ENCODE measurements around the gene TFAP2E. TPM values are rescaled to one million over a fixed set of nuclear protein-coding genes. Genes with fewer than 3 reads are reported as not detected.
"Not testable (repeated sequence)": the region's sequence is repeated elsewhere in the genome, so short reads cannot be mapped to it uniquely, and the experiment has no call there.

The TFAP2E gene
- total RNA-seq, 1 donor from 2014 or later: not detected

DNA sequence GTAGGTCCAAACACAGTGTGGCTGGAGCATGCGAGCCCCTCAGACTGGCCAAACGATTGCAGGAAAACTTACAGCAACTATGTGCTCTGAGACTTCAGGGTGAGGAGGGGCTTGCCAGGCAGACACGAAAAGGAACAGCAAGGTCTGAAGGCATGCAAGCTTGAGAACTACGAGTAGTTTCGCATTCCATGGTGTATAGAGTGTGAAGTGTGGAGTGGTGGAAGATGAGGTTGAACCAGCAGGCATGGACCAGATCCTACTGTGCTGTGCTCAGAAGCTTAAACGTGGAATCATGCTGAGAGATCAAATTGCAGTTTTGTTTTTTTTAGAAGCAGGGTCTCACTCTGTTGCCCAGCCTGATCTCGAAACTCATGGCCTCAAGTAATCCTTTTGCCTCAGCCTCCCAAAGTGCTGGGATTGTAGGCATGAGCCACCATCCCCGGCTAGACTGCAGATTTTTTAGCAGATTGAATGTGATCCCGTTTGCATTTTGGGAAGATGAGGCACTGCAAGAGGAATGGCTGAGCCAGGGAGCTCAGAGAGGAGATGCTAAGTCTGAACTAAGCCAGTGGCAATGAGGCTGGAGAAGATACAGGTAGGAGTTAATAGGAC is 5.1 kb upstream of the TFAP2E start:
- intact Hi-C loops (cut with DNase I): loop anchor here (2.0 kb wide), 2 partner anchors 159 to 205 kb away; no protein-coding TSS in a partner anchor
- no peak for DNase-seq (ENCODE audit: missing footprints)
- ATAC-seq: no peak

DNA sequence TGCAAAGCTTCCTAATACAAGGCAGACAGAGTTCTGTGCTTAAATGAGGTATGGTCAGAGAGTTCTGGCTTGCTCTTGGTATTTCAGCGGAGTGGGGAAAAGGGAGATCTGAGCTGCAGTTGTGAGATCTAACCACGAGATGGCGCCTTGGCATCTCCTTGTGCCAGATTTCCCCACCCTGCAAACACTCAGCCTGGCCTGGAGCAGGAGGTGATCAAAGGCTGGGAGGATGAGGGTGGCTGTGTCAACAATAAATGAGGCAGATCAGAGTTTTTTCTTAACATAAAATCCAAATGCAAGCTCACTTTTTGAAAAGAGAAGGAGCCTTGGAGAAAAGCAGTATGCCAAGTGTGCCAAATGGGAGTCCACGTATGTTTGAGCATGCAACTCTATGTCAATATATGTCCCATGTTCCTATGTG is 4.1 kb upstream of the TFAP2E start:
- ATAC-seq: peak; percentile 47
- DNase-seq (ENCODE audit: missing footprints): peak; percentile 72
- intact Hi-C loops (cut with DNase I): loop anchor here (2.0 kb wide), 2 partner anchors 158 to 204 kb away; no protein-coding TSS in a partner anchor

DNA sequence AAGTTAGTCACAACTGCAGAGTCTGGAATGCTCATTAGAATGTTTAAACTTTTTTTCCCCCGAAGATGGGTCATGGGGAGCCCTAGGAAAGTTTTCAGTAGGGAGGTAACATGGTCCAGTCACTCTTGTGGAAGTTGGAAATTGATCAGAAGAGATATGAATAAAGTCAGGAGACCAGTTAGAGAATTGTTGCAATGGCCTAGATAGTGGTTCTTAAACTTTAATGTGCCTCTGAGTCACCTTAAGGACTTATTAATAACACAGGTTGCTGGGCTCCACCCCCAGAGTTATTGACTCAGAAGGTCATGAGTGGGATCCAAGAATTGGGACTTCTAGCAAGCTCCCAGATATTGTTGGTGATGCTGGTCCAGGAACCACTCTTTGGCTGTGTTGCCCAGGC is 3.2 kb upstream of the TFAP2E start:
- intact Hi-C loops (cut with DNase I): loop anchor here (2.0 kb wide), 2 partner anchors 157 to 203 kb away; no protein-coding TSS in a partner anchor
- ATAC-seq (no peak), DNase-seq (ENCODE audit: missing footprints) (no peak)

DNA sequence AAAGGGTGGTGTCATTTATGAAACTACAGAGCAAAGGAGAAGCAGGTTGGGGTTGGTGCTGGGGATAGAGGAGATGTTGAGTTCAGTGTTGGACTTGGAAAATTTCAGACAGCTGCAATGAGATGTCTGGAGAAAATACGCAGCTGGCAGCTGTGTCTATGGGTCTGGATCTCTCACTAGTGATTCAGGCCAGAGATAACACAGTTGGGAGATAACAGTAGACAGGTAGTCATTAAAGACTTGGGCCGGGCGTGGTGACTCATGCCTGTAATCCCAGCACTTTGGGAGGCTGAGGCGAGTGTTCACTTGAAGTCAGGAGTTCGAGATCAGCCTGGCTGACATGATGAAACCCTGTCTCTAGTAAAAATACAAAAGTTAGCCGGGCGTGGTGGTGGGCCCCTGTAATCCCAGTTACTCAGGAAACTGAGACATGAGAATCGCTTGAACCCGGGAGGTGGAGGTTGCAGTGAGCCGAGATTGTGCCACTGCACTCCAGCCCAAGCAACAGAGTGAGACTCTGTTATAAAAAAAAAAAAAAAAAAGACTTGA is 2.5 kb upstream of the TFAP2E start:
- ATAC-seq (no peak), DNase-seq (ENCODE audit: missing footprints) (no peak)
- intact Hi-C loops (cut with DNase I): no loop called here

DNA sequence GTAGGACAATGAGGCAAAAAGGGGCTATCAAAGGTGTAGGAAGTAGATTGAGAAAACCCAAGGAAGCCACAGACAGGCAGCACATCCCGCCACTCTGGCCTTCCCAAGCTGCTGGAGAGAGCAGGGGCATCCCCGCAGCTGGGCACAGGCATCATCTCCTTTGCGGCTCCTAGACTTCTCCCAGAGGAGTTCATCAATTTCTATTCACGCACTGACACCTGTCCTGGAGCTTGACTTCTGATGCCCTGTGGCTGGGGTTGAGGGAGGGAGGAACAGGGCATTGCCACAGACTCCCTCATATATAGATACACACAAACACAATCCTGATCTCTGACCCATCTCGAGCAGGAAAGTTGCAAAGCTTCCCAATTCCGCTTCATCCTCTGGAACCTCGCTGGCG is 1.9 kb upstream of the TFAP2E start:
- intact Hi-C loops (cut with DNase I): no loop called here
- no peak for ATAC-seq
- DNase-seq (ENCODE audit: missing footprints): no peak

DNA sequence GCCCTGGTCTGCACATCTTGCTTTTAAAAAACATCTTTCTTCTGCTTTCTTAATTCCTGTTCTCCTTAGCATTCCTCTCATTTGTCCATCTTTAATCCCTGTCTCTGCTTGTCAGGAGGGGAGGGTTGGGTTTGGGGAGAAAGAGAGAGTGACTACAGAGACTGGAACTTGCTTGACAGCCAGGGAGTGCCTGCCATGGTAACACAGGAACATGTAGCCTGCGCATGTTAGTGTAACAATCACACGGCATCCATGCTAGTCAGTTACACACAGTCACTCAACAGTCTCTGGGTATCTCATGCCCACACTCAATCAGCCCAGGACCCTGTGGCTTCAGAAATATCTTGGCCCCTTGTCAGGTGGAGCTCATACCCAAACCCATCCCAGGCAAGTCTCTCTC is 818 bp upstream of the TFAP2E start:
- ATAC-seq (no peak), DNase-seq (ENCODE audit: missing footprints) (no peak)
- intact Hi-C loops (cut with DNase I): no loop called here

DNA sequence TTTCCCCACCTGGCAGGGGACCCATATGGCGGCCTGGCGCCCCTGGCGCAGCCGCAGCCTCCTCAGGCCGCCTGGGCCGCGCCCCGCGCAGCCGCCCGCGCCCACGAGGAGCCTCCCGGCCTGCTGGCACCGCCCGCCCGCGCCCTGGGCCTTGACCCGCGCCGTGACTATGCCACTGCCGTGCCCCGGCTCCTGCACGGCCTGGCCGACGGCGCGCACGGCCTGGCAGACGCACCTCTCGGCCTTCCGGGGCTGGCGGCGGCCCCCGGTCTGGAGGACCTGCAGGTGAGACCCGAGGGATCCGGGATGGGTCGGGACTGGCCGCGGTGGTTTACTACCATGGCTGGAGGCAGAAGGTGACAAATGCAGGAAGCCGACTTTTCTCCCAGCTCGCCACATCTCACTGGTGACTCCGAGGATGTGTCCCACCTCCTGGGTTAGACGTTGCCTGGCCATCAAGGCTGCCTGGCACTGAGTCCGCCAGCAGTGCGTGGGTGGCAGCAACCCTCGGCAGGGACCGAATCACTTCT is 1.1 kb downstream of the TFAP2E start:
- intact Hi-C loops (cut with DNase I): no loop called here
- ATAC-seq (no peak), DNase-seq (ENCODE audit: missing footprints) (no peak)

DNA sequence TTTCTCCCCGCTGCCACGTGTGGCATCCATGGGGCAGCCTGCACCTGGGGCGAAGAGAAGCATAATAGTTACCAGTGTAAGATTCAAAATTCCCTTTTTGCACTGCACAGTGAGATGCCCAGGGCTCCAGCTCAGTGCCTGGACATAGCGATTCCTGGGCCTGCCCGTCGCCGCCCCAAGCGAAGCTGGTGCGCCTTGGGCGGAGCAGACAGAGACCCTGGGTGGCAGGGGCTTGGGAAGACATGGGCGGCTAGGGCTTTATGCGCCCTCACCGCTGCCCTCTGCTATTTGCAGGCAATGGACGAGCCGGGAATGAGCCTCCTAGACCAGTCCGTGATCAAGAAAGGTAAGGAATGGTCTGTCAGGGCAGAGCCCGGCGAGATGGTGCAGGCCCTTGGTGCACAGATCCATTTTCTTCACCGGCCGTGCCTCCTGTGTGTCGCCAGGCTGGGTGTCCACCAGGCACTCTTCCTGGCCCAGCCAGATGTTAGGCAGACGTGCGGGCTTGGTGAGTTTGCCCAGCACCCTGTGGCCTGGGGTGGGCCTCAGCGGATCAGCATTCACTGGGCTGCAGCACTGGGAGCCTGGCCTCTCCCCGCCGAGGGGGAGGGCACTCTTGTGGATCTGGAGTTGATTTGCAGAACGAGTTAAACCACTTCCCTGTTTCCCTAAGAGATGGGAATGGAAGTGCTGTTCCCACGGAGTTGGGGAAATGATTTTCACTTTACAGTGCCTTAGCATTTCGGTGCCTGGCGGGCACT is 1.7 kb downstream of the TFAP2E start:
- DNase-seq (ENCODE audit: missing footprints): peak; percentile 55
- intact Hi-C loops (cut with DNase I): no loop called here
- no peak for ATAC-seq

DNA sequence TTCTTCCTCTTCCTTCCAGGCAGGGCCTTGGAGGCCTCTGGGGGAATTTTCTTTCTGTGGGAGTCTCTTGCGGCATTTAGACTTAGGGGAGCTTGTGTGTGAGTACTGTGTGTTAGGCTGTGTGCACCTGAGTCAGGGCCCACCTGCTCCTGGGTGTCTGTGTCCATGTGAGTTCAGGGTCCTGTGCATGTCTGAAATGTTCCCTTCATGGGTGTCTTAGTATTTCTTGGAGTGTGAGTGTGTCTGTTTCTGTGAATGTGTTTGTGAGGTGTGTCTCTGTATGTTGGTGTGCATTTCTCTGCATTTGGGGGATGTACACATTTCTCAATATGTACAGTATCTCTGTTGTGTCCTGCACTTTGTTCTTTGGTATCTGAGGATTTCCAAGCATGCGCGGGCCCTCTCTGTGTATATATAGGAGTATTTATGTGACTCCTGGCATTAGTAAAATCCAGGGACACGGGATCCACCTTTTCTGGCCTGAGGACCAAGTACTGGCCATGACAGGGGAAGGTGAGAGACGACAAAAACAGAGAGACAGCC is 2.4 kb downstream of the TFAP2E start:
- DNase-seq (ENCODE audit: missing footprints) (no peak), ATAC-seq (no peak)
- intact Hi-C loops (cut with DNase I): no loop called here

DNA sequence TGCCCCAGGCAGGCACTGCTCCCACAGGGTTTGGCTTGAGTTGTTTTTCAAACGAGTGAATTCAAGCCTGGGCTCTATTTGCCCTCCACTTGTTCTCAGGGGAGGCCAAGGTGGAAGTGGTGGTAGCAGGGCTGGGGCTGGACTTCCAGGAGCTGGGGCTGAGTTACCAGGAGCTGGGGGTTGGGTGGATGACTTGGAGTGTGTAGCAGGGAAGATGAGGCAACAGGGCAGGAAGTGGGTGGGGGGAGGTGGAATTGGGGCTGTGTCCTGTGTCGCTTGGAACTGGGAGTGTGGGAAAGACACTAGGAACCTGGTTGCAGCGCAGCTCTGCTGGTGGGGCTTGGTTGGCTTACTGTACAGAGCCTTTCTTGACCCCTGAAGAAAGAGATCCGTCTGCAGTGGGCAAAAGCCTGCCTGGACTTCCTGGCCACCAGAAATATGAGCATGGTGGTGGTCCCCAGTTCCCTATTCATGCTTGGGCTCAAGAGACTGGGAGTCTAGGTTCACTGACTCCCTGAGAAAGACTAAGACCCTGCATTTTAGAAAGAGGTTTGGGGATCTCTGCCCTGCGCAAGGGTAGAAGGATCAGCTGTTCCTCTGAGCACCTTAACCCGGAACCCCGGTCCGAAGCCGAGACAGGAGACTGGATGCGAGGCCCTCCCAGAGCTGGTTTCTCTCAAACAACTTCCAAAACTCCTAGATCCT is 3.1 kb downstream of the TFAP2E start:
- intact Hi-C loops (cut with DNase I): no loop called here
- ATAC-seq: no peak
- DNase-seq (ENCODE audit: missing footprints): no peak

DNA sequence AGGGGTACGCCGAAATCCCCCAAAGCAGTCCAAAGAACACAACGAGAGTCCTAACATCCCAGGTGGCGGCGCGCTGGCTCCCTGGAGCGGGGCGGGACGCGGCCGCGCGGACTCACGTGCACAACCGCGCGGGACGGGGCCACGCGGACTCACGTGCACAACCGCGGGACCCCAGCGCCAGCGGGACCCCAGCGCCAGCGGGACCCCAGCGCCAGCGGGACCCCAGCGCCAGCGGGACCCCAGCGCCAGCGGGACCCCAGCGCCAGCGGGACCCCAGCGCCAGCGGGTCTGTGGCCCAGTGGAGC is 3.6 kb downstream of the TFAP2E start:
- DNase-seq (ENCODE audit: missing footprints): peak; percentile 58
- ATAC-seq; intact Hi-C loops (cut with DNase I): not testable (repeated sequence)

DNA sequence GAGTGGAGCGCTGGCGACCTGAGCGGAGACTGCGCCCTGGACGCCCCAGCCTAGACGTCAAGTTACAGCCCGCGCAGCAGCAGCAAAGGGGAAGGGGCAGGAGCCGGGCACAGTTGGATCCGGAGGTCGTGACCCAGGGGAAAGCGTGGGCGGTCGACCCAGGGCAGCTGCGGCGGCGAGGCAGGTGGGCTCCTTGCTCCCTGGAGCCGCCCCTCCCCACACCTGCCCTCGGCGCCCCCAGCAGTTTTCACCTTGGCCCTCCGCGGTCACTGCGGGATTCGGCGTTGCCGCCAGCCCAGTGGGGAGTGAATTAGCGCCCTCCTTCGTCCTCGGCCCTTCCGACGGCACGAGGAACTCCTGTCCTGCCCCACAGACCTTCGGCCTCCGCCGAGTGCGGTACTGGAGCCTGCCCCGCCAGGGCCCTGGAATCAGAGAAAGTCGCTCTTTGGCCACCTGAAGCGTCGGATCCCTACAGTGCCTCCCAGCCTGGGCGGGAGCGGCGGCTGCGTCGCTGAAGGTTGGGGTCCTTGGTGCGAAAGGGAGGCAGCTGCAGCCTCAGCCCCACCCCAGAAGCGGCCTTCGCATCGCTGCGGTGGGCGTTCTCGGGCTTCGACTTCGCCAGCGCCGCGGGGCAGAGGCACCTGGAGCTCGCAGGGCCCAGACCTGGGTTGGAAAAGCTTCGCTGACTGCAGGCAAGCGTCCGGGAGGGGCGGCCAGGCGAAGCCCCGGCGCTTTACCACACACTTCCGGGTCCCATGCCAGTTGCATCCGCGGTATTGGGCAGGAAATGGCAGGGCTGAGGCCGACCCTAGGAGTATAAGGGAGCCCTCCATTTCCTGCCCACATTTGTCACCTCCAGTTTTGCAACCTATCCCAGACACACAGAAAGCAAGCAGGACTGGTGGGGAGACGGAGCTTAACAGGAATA is 4.2 kb downstream of the TFAP2E start:
- intact Hi-C loops (cut with DNase I): no loop called here
- ATAC-seq: peak; percentile 58

DNA sequence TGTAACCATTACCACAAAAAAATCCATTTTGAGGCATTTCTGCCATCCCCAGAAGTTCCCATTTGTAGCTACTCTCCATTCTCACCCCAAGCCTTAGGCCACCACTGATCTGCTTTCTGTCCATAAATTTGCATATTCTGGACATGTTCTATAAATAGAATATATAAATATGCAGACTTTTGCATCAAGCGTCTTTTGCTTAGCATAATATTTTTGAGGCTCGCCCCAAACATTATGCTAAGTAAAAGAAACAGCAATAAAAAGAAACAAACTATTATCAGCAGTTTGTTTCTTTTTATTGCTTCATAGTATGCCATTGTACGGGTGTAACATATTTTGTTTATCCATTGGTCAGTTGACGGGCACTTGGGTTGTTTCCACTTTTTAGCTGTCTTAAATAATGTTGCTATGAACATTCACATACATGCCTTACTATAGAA is 7.9 kb downstream of the TFAP2E start:
- ATAC-seq (no peak), DNase-seq (ENCODE audit: missing footprints) (no peak)
- intact Hi-C loops (cut with DNase I): no loop called here

More for the DNA sequence above, 4.2 kb downstream of the TFAP2E start:
- DNase-seq (ENCODE audit: missing footprints): peak; percentile 76

DNA sequence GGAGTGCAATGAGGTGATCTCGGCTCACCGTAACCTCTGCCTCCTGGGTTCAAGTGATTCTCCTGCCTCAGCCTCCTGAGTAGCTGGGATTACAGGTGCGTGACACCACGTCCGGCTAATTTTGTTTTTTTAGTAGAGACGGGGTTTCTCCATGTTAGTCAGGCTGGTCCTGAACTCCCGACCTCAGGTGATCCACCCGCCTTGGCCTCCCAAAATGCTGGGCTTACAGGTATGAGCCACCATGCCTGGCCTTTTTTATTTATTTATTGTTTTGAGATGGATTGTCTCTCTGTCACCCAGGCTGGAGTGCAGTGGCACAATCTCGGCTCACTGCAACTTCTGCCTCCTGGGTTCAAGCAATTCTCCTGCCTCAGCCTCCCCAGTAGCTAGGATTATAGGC is 8.5 kb downstream of the TFAP2E start:
- intact Hi-C loops (cut with DNase I); DNase-seq (ENCODE audit: missing footprints); ATAC-seq: not testable (repeated sequence)

DNA sequence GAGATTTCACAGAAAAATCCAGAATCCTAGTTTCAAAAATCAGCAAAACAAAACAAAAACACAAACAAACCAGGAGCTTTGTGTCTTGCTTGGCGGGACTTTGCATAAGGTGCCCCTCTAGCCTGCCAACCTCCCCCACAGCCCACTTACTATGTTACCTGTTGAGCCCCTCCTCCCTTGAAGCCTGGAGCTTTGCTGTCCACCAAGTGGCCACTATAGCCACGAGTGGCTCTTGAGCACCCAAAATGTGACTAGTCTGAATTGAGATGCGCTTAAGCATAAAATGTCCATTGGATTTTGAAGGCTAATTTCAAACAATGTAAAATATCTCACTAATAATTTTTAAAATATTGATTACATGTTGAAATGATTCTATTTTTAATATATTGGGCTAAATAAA is 12.2 kb downstream of the TFAP2E start:
- ATAC-seq: no peak
- no peak for DNase-seq (ENCODE audit: missing footprints)
- intact Hi-C loops (cut with DNase I): no loop called here

DNA sequence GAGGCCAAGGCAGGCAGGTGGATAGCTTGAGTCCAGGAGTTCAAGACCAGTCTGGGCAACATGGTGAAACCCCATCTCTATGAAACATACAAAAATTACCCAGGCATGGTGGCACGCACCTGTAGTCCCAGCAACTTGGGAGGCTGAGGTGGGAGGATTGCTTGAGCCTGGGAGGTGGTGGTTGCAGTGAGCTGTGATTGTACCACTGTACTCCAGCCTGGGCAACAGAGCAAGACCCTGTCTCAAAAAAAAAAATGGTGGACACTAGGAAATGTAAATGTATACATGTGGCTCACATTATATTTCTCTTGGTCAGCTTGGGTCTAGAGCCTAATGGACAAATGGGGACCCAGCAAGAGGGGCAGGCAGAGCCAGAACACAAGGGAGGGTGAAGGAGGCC is 12.7 kb downstream of the TFAP2E start:
- DNase-seq (ENCODE audit: missing footprints); intact Hi-C loops (cut with DNase I); ATAC-seq: not testable (repeated sequence)

DNA sequence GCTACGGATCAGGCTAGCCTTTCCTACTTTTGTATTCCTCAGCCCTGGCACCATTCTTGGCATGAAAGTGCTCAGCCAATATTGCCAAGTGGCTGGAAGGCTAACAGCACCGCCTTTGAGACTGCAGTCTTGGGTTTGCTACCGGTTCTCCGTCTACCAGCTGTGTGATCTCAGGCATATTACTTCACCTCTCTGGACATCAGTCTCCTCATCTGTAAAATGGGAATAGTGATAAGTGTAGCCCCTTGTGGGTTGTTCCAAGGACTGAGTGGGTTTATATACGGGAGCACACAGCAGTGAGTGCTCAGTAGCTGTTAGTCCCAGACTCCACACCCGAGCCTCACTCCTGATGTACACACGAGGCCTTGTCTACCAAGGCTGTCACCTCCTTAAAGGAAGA is 13.7 kb downstream of the TFAP2E start:
- ATAC-seq (no peak), DNase-seq (ENCODE audit: missing footprints) (no peak)
- intact Hi-C loops (cut with DNase I): no loop called here

DNA sequence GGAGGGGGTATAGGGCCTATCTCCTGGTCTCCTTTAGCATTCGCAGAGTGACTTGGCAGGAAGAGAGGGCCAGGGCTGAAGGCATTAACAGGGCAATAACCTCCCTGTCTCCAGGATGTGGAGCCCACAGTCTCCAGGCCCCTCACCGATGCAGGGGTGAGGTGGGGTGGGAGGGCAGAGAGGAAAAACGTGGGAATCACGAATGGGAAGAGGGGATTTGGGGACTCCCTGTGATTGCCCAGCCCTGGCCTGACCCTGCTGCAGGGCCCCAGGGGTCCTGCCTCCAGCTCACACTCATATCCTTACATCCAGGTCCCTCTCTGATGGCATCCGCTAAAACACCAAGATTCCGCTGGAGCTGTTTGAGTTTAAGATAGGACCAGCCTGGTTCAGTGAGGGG is 14.6 kb downstream of the TFAP2E start:
- DNase-seq (ENCODE audit: missing footprints): peak; percentile 55
- intact Hi-C loops (cut with DNase I): no loop called here
- no peak for ATAC-seq
